MM.1S (cell line): ENCODE measurements around the gene C2orf69.

Source experiments
- DNase-seq: peaks from one replicate; pipeline ENCODE4 v3.0.0-alpha.2; 2015
- H2AFZ ChIP-seq: fragments of 300-600 bp; sonication (generic); 2 replicates; pipeline ENCODE4 v1.6.0; 2016; ENCODE audit warnings: antibody characterized with exemption, low read length
- H3F3A ChIP-seq: fragments of 300-600 bp; sonication (generic); 2 replicates; pipeline ENCODE4 v1.6.1; 2016; ENCODE audit warnings: mild to moderate bottlenecking, antibody characterized with exemption, low read length, moderate library complexity, mixed read lengths; ENCODE audit not compliant: insufficient read depth
- H3K27ac ChIP-seq: fragments of 300-600 bp; sonication (generic); 2 replicates; pipeline ENCODE4 v1.5.1; 2016; ENCODE audit warnings: mild to moderate bottlenecking, low read length
- H3K27me3 ChIP-seq: fragments of 300-600 bp; sonication (generic); replicated peaks from 2 replicates; pipeline ENCODE4 v1.6.0; 2016; ENCODE audit warnings: low read length; ENCODE audit not compliant: insufficient read depth
- H3K36me3 ChIP-seq: fragments of 300-600 bp; sonication (generic); replicated peaks from 2 replicates; pipeline ENCODE4 v1.6.1; 2016; ENCODE audit warnings: mild to moderate bottlenecking, low read length, mixed read lengths; ENCODE audit not compliant: insufficient read depth
- H3K4me1 ChIP-seq: fragments of 300-600 bp; sonication (generic); 2 replicates; pipeline ENCODE4 v1.6.1; 2016; ENCODE audit warnings: low read length, mixed read lengths
- H3K4me2 ChIP-seq: fragments of 300-600 bp; sonication (generic); 2 replicates; pipeline ENCODE4 v1.6.0; 2016; ENCODE audit warnings: low read depth, low read length
- H3K4me3 ChIP-seq: fragments of 300-600 bp; sonication (generic); 2 replicates; pipeline ENCODE4 v1.5.1; 2016; ENCODE audit warnings: low read length, mixed read lengths
- H3K79me2 ChIP-seq: fragments of 300-600 bp; sonication (generic); 2 replicates; pipeline ENCODE4 v1.6.1; 2016; ENCODE audit warnings: mixed run types, low read length, mixed read lengths
- H3K9ac ChIP-seq: fragments of 300-600 bp; sonication (generic); 2 replicates; pipeline ENCODE4 v1.6.1; 2016; ENCODE audit warnings: low read length, mixed read lengths
- H3K9me2 ChIP-seq: fragments of 300-600 bp; sonication (generic); replicated peaks from 2 replicates; pipeline ENCODE4 v1.6.1; 2016; ENCODE audit warnings: mild to moderate bottlenecking, low read length, mixed read lengths; ENCODE audit not compliant: insufficient read depth
- H3K9me3 ChIP-seq: fragments of 300-600 bp; sonication (generic); replicated peaks from 2 replicates; pipeline ENCODE4 v1.6.1; 2016; ENCODE audit warnings: mild to moderate bottlenecking, low read length, mixed read lengths; ENCODE audit not compliant: insufficient read depth
- H4K20me1 ChIP-seq: fragments of 300-600 bp; sonication (generic); 2 replicates; pipeline ENCODE4 v1.6.1; 2016; ENCODE audit warnings: mild to moderate bottlenecking, low read length, moderate library complexity, mixed read lengths; ENCODE audit not compliant: insufficient read depth
- EZH2 ChIP-seq: fragments of 300-600 bp; sonication (generic); optimal IDR thresholded peaks from 2 replicates; pipeline ENCODE3; 2017; ENCODE audit warnings: low read depth, mild to moderate bottlenecking, antibody characterized with exemption, low read length, mixed read lengths
- EZH2phosphoT487 ChIP-seq: fragments of 300-600 bp; sonication (generic); IDR thresholded peaks from 2 replicates; pipeline ENCODE4 v1.6.1; 2018; ENCODE audit warnings: antibody characterized with exemption, low read length
- TF ChIP-seq, protein P1 (sequence below): fragments of 300-600 bp; sonication (generic); IDR thresholded peaks from 2 replicates; pipeline ENCODE4 v1.5.1; 2016; ENCODE audit warnings: antibody characterized with exemption, low read length, mixed read lengths

C2orf69 gene

DNA sequence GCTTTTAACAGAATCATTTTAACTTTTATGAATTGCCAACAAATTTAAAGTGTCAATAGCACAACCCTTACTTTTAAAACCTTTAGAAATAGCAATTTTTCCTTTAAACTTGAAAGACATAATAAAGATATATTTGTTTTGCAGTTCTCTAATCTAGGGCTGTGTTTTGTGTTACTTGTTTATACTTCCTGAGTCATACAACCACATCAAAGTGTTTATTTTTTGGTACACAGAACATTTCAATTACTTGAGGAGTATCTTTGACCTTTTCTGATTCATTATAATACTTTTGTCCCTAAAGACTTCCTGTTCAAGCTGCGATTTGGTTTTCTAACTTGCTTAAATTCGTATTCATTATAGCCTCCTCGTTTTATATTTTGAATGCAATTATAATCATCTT is 22.4 kb downstream of the C2orf69 start:
- H2AFZ ChIP-seq: no peak overlapping the region
- 0 out of 2 replicates have a peak, but pooled peaks cover 4% of the 10 kb centered on the region for H3K79me2 ChIP-seq
- DNase-seq: no peak
- no peaks in the 10 kb centered on the region; the same call in 1 of the 2 replicates for H3F3A ChIP-seq
- H4K20me1 ChIP-seq: no peaks in the 10 kb centered on the region; the same call in 1 of the 2 replicates
- H3K9me2 ChIP-seq: no peaks in the 10 kb centered on the region
- no peaks in the 10 kb centered on the region for H3K9me3 ChIP-seq
- no peak overlapping the region for H3K4me2 ChIP-seq
- H3K36me3 ChIP-seq: peaks cover 6% of the 10 kb centered on the region; the same call in 1 of the 2 replicates
- H3K27me3 ChIP-seq: no peaks in the 10 kb centered on the region
- no peak overlapping the region for H3K9ac ChIP-seq
- no peaks in the 10 kb centered on the region for H3K4me1 ChIP-seq
- H3K27ac ChIP-seq: no peak overlapping the region
- TF ChIP-seq EZH2 (no peak), EZH2phosphoT487 (no peak)
- TF ChIP-seq, protein P1, sequence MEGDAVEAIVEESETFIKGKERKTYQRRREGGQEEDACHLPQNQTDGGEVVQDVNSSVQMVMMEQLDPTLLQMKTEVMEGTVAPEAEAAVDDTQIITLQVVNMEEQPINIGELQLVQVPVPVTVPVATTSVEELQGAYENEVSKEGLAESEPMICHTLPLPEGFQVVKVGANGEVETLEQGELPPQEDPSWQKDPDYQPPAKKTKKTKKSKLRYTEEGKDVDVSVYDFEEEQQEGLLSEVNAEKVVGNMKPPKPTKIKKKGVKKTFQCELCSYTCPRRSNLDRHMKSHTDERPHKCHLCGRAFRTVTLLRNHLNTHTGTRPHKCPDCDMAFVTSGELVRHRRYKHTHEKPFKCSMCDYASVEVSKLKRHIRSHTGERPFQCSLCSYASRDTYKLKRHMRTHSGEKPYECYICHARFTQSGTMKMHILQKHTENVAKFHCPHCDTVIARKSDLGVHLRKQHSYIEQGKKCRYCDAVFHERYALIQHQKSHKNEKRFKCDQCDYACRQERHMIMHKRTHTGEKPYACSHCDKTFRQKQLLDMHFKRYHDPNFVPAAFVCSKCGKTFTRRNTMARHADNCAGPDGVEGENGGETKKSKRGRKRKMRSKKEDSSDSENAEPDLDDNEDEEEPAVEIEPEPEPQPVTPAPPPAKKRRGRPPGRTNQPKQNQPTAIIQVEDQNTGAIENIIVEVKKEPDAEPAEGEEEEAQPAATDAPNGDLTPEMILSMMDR: no peak
- no peak overlapping the region for H3K4me3 ChIP-seq

DNA sequence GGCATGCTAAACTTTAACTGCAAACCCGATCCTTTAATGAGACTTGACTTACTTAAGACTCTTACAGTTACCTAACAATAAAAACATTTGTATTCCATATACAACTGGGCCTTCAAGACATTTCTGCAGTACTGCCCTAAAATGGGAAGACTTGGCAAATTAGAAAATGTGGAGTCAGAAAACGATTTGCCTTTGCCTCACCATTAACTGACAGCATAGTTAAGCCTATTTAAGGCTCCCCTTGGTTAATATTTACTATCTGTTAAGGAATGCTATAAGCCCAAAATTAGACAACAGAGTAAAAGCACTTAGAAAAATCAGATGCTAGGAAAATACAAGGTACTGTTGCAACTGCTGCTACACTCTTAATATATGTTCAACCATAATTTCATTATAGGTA is 25.5 kb downstream of the C2orf69 start:
- H3K4me3 ChIP-seq: no peak overlapping the region
- no peak for TF ChIP-seq EZH2phosphoT487
- TF ChIP-seq, protein P1: no peak
- TF ChIP-seq EZH2: no peak
- no peaks in the 10 kb centered on the region; the same call in 1 of the 2 replicates for H3F3A ChIP-seq
- no peak for DNase-seq
- H4K20me1 ChIP-seq: no peaks in the 10 kb centered on the region
- H3K4me2 ChIP-seq: no peak overlapping the region
- no peaks in the 10 kb centered on the region for H3K27me3 ChIP-seq
- 0 out of 2 replicates have a peak, but pooled peaks cover 6% of the 10 kb centered on the region for H3K79me2 ChIP-seq
- no peaks in the 10 kb centered on the region for H3K9me2 ChIP-seq
- H3K9me3 ChIP-seq: no peaks in the 10 kb centered on the region
- H2AFZ ChIP-seq: no peak overlapping the region
- no peaks in the 10 kb centered on the region for H3K4me1 ChIP-seq
- H3K36me3 ChIP-seq: peaks cover 7% of the 10 kb centered on the region; the same call in 1 of the 2 replicates
- H3K9ac ChIP-seq: no peak overlapping the region
- no peak overlapping the region for H3K27ac ChIP-seq

DNA sequence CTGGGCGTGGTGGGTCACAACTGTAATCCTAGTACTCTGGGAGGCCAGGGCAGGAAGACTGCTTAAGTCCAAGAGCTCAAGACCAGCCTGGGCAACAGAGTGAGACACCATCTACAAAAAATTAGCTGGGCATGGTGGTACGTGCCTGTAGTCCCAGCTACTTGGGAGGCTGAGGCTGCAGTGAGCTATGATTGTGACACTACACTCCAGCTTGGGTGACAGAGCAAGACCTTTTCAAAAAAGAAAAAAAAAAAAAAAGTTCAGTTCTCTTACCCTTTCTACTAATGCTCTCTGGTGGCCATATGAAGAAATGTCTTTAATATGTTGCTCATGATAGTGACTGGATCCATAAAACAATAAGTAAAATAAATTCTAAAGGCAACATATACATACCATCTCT is 29.3 kb downstream of the C2orf69 start:
- TF ChIP-seq, protein P1: peak; percentile 29
- TF ChIP-seq EZH2phosphoT487 (no peak), EZH2 (no peak)
- no peaks in the 10 kb centered on the region for H4K20me1 ChIP-seq
- no peak overlapping the region for H3K4me2 ChIP-seq
- H2AFZ ChIP-seq: no peak overlapping the region
- H3K36me3 ChIP-seq: peaks cover 7% of the 10 kb centered on the region; the same call in 1 of the 2 replicates
- no peaks in the 10 kb centered on the region for H3K9me3 ChIP-seq
- H3K9me2 ChIP-seq: no peaks in the 10 kb centered on the region
- H3K4me3 ChIP-seq: no peak overlapping the region
- H3K9ac ChIP-seq: no peak overlapping the region
- 0 out of 2 replicates have a peak, but pooled peaks cover 5% of the 10 kb centered on the region for H3K79me2 ChIP-seq
- no peaks in the 10 kb centered on the region for H3K27me3 ChIP-seq
- no peaks in the 10 kb centered on the region for H3F3A ChIP-seq
- H3K4me1 ChIP-seq: no peaks in the 10 kb centered on the region
- no peak overlapping the region for H3K27ac ChIP-seq
- peak; percentile 36 for DNase-seq
